HepG2 (cell line): ENCODE data around the gene TACC3. TPM values are rescaled to one million over a fixed set of nuclear protein-coding genes. Genes with fewer than 3 reads are reported as not detected.

ENCODE experiments used
- AGO2 ChIP-seq: fragments of 200-400 bp; formaldehyde crosslinking; optimal IDR thresholded peaks from 2 replicates; pipeline ENCODE3; 2017; ENCODE audit warnings: mild to moderate bottlenecking, low read depth, low read length, moderate library complexity
- AKAP8 ChIP-seq: sonication (generic); formaldehyde crosslinking; IDR thresholded peaks from 2 replicates; pipeline ENCODE4 v1.5.1; 2020; ENCODE audit warnings: mild to moderate bottlenecking, missing genetic modification reagents
- EHMT2 ChIP-seq: fragments of 200-600 bp; sonication (generic); IDR thresholded peaks from 2 replicates; pipeline ENCODE4 v1.7.0; 2017; ENCODE audit warnings: antibody characterized with exemption, low read depth, low read length, borderline replicate concordance
- ELF4 ChIP-seq: sonication (generic); formaldehyde crosslinking; IDR thresholded peaks from 2 replicates; pipeline ENCODE4 v1.5.0; 2020; ENCODE audit warnings: missing genetic modification reagents, mild to moderate bottlenecking, moderate library complexity, borderline replicate concordance
- SMAD1 ChIP-seq: sonication (generic); formaldehyde crosslinking; IDR thresholded peaks from 2 replicates; pipeline ENCODE4 v1.4.0; 2020; ENCODE audit warnings: missing genetic modification reagents, low read depth, mild to moderate bottlenecking, borderline replicate concordance
- ZNF17 ChIP-seq: sonication (generic); formaldehyde crosslinking; IDR thresholded peaks from 2 replicates; pipeline ENCODE4 v1.5.0; 2020; ENCODE audit warnings: mild to moderate bottlenecking, missing genetic modification reagents
- polyA plus RNA-seq, 8 experiments: library from polyadenylated mRNA; depleted of rRNA in 3 of 8; stranded (reverse) in 7 of 8; unstranded in 1 of 8; fragments of >200 nt; fragmentation: Illumina TruSeq in 4 of 8; extraction: Trizol in 4 of 8; gene quantifications; 2 replicates each; pipeline versions ENCODE4 v1.2.1 to v1.2.3, GENCODE V29; 2011 to 2016; ENCODE audit warnings: low read depth in 4 of 8, missing spikeins in 1 of 8, mixed read lengths in 1 of 8; ENCODE audit not compliant: insufficient read depth in 1 of 8
- total RNA-seq, 5 experiments: library from RNA; depleted of rRNA; stranded (reverse); fragments of >200 nt; fragmentation: Illumina TruSeq; extraction: Trizol; gene quantifications; 2 replicates each; pipeline ENCODE4 v1.2.3, GENCODE V29; 2016; ENCODE audit warnings: low read depth in 1 of 5
- TF ChIP-seq, protein P1 (sequence below): sonication (generic); formaldehyde crosslinking; IDR thresholded peaks from 2 replicates; pipeline ENCODE4 v1.4.0; 2020; ENCODE audit warnings: mild to moderate bottlenecking, missing genetic modification reagents
- TF ChIP-seq, protein P2 (sequence below): sonication (generic); formaldehyde crosslinking; IDR thresholded peaks from 2 replicates; pipeline ENCODE4 v1.4.0; 2020; ENCODE audit warnings: missing genetic modification reagents
- TF ChIP-seq, protein P3 (sequence below): sonication (generic); formaldehyde crosslinking; IDR thresholded peaks from 2 replicates; pipeline ENCODE4 v1.5.0; 2020; ENCODE audit warnings: mild to moderate bottlenecking, missing genetic modification reagents
- TF ChIP-seq, protein P4 (sequence below): sonication (generic); formaldehyde crosslinking; IDR thresholded peaks from 2 replicates; pipeline ENCODE4 v1.4.0; 2020; ENCODE audit warnings: missing genetic modification reagents
- TF ChIP-seq, protein P5 (sequence below): sonication (generic); formaldehyde crosslinking; IDR thresholded peaks from 2 replicates; pipeline ENCODE4 v1.4.0; 2020; ENCODE audit warnings: missing genetic modification reagents
- TF ChIP-seq, protein P6 (sequence below): sonication (generic); formaldehyde crosslinking; IDR thresholded peaks from 2 replicates; pipeline ENCODE4 v1.5.1; 2020; ENCODE audit warnings: missing genetic modification reagents, mild to moderate bottlenecking, borderline replicate concordance

The TACC3 gene
- total and polyA plus RNA-seq, 2 of the 13 experiments (the other 11 are each of a cell fraction or from before 2014, with no cell fraction given): 20.3 to 21.2 TPM

DNA sequence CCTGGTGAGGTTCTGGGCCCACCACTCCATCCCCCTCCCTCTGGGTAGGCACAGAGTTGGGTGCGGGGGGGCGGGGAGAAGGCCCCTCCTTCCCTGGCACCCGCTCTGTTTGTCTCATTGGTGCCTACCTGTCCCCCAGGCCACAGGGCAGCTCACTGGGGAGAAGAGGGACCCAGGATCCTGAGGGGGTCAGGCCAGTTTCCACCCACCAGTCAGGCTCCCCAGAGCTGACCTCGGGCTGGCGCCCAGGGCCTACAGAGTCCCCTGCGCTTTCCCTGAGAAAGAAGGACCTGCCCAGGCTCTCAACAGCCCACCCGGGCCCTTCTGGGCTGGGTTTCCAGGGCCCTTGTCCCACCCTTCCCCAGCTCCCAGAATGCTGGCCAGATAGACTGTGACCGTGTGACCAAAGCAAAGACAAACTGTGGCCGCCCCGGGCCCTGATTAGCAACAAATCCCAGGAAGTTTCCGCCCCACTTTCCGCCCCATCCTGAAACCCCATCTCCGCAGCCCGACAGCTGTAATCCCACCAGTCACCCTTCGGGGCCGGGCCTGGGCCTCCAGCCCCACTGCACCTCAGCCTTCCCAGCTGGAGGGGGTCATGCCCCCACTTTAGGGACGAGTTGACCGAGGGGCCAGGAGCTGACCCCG lies 38.0 kb downstream of the TACC3 start (continued):
- TF ChIP-seq, protein P1, sequence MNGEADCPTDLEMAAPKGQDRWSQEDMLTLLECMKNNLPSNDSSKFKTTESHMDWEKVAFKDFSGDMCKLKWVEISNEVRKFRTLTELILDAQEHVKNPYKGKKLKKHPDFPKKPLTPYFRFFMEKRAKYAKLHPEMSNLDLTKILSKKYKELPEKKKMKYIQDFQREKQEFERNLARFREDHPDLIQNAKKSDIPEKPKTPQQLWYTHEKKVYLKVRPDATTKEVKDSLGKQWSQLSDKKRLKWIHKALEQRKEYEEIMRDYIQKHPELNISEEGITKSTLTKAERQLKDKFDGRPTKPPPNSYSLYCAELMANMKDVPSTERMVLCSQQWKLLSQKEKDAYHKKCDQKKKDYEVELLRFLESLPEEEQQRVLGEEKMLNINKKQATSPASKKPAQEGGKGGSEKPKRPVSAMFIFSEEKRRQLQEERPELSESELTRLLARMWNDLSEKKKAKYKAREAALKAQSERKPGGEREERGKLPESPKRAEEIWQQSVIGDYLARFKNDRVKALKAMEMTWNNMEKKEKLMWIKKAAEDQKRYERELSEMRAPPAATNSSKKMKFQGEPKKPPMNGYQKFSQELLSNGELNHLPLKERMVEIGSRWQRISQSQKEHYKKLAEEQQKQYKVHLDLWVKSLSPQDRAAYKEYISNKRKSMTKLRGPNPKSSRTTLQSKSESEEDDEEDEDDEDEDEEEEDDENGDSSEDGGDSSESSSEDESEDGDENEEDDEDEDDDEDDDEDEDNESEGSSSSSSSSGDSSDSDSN: 0 out of 2 replicates have a peak, but pooled peaks have one; percentile 37
- TF ChIP-seq, protein P2, sequence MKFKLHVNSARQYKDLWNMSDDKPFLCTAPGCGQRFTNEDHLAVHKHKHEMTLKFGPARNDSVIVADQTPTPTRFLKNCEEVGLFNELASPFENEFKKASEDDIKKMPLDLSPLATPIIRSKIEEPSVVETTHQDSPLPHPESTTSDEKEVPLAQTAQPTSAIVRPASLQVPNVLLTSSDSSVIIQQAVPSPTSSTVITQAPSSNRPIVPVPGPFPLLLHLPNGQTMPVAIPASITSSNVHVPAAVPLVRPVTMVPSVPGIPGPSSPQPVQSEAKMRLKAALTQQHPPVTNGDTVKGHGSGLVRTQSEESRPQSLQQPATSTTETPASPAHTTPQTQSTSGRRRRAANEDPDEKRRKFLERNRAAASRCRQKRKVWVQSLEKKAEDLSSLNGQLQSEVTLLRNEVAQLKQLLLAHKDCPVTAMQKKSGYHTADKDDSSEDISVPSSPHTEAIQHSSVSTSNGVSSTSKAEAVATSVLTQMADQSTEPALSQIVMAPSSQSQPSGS: no peak
- TF ChIP-seq ELF4 (CRISPR knock-in tag) (no peak), EHMT2 (no peak), SMAD1 (CRISPR knock-in tag) (no peak), ZNF17 (no peak), AGO2 (peak; percentile 74), AKAP8 (CRISPR knock-in tag) (no peak; the same call in 1 of the 2 replicates)
- TF ChIP-seq, protein P3, sequence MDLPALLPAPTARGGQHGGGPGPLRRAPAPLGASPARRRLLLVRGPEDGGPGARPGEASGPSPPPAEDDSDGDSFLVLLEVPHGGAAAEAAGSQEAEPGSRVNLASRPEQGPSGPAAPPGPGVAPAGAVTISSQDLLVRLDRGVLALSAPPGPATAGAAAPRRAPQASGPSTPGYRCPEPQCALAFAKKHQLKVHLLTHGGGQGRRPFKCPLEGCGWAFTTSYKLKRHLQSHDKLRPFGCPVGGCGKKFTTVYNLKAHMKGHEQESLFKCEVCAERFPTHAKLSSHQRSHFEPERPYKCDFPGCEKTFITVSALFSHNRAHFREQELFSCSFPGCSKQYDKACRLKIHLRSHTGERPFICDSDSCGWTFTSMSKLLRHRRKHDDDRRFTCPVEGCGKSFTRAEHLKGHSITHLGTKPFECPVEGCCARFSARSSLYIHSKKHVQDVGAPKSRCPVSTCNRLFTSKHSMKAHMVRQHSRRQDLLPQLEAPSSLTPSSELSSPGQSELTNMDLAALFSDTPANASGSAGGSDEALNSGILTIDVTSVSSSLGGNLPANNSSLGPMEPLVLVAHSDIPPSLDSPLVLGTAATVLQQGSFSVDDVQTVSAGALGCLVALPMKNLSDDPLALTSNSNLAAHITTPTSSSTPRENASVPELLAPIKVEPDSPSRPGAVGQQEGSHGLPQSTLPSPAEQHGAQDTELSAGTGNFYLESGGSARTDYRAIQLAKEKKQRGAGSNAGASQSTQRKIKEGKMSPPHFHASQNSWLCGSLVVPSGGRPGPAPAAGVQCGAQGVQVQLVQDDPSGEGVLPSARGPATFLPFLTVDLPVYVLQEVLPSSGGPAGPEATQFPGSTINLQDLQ (CRISPR knock-in tag): no peak
- TF ChIP-seq, protein P4, sequence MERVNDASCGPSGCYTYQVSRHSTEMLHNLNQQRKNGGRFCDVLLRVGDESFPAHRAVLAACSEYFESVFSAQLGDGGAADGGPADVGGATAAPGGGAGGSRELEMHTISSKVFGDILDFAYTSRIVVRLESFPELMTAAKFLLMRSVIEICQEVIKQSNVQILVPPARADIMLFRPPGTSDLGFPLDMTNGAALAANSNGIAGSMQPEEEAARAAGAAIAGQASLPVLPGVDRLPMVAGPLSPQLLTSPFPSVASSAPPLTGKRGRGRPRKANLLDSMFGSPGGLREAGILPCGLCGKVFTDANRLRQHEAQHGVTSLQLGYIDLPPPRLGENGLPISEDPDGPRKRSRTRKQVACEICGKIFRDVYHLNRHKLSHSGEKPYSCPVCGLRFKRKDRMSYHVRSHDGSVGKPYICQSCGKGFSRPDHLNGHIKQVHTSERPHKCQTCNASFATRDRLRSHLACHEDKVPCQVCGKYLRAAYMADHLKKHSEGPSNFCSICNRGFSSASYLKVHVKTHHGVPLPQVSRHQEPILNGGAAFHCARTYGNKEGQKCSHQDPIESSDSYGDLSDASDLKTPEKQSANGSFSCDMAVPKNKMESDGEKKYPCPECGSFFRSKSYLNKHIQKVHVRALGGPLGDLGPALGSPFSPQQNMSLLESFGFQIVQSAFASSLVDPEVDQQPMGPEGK (CRISPR knock-in tag): 0 out of 2 replicates have a peak, but pooled peaks have one; percentile 10
- TF ChIP-seq, protein P5, sequence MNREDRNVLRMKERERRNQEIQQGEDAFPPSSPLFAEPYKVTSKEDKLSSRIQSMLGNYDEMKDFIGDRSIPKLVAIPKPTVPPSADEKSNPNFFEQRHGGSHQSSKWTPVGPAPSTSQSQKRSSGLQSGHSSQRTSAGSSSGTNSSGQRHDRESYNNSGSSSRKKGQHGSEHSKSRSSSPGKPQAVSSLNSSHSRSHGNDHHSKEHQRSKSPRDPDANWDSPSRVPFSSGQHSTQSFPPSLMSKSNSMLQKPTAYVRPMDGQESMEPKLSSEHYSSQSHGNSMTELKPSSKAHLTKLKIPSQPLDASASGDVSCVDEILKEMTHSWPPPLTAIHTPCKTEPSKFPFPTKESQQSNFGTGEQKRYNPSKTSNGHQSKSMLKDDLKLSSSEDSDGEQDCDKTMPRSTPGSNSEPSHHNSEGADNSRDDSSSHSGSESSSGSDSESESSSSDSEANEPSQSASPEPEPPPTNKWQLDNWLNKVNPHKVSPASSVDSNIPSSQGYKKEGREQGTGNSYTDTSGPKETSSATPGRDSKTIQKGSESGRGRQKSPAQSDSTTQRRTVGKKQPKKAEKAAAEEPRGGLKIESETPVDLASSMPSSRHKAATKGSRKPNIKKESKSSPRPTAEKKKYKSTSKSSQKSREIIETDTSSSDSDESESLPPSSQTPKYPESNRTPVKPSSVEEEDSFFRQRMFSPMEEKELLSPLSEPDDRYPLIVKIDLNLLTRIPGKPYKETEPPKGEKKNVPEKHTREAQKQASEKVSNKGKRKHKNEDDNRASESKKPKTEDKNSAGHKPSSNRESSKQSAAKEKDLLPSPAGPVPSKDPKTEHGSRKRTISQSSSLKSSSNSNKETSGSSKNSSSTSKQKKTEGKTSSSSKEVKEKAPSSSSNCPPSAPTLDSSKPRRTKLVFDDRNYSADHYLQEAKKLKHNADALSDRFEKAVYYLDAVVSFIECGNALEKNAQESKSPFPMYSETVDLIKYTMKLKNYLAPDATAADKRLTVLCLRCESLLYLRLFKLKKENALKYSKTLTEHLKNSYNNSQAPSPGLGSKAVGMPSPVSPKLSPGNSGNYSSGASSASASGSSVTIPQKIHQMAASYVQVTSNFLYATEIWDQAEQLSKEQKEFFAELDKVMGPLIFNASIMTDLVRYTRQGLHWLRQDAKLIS (CRISPR knock-in tag): no peak
- TF ChIP-seq, protein P6, sequence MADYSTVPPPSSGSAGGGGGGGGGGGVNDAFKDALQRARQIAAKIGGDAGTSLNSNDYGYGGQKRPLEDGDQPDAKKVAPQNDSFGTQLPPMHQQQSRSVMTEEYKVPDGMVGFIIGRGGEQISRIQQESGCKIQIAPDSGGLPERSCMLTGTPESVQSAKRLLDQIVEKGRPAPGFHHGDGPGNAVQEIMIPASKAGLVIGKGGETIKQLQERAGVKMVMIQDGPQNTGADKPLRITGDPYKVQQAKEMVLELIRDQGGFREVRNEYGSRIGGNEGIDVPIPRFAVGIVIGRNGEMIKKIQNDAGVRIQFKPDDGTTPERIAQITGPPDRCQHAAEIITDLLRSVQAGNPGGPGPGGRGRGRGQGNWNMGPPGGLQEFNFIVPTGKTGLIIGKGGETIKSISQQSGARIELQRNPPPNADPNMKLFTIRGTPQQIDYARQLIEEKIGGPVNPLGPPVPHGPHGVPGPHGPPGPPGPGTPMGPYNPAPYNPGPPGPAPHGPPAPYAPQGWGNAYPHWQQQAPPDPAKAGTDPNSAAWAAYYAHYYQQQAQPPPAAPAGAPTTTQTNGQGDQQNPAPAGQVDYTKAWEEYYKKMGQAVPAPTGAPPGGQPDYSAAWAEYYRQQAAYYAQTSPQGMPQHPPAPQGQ (CRISPR knock-in tag): no peak
